Measurements from ENCODE around the gene PIGR.

- TF ChIP-seq BCLAF1 (IDR thresholded peaks at IDR 0.05; ENCODE audit: borderline replicate concordance in 1 of 2, control insufficient read depth in 1 of 2, low read depth in 2 of 2, low read length in 1 of 2) (no peak), CTCF (IDR thresholded peaks at IDR 0.05 in 2 of 3, conservative IDR thresholded peaks at IDR 0.05 in 1 of 3; ENCODE audit: insufficient read depth in 2 of 3, low read depth in 1 of 3, low read length in 3 of 3) (no peak), RB1 (IDR thresholded peaks at IDR 0.05; ENCODE audit: low read depth) (no peak)
Measured at GRCh38 chr1:206924592-206925105, 21.6 kb downstream of the PIGR start.
